ENCODE measurements around the gene UBE2G2.

GRCh38 chr21:44774972-44775371 is 26.6 kb downstream of the UBE2G2 start:
- TF ChIP-seq PAX5 (IDR thresholded peaks at IDR 0.05; ENCODE audit: insufficient read depth, low read length, severe bottlenecking) = no peak
- TF ChIP-seq POLR2AphosphoS5 (IDR thresholded peaks at IDR 0.05; ENCODE audit: low read depth, low read length) = no peak
- no peak for TF ChIP-seq POLR2A (IDR thresholded peaks at IDR 0.05; ENCODE audit: low read depth, low read length)
- TF ChIP-seq TAF1 (IDR thresholded peaks at IDR 0.05; ENCODE audit: low read depth, low read length) = no peak

Data from GM12891 (cell line).